ENCODE results near the gene CLTCL1. TPM values are rescaled to one million over a fixed set of nuclear protein-coding genes. Genes with fewer than 3 reads are reported as not detected.

The CLTCL1 gene
- total and polyA plus RNA-seq, 9 of the 15 experiments (the other 6 are each of a cell fraction or from before 2014, with no cell fraction given) = 1.1 to 11.7 (median 5.0) TPM

GRCh38 chr22:19290400-19291217 is 910 bp downstream of the CLTCL1 start (continued):
- TF ChIP-seq EZH2 (IDR thresholded peaks at IDR 0.05; ENCODE audit: borderline replicate concordance, low read depth, low read length) = peak; percentile 95; the same call in 1 of the 2 replicates
- no peak for TF ChIP-seq POLR3A (IDR thresholded peaks at IDR 0.05; ENCODE audit: borderline replicate concordance, extremely low read depth, insufficient read depth, insufficient read length)
- no peak for TF ChIP-seq ZNF143 (CRISPR knock-in tag; IDR thresholded peaks at IDR 0.05)
- no peak for TF ChIP-seq ILK (tag; IDR thresholded peaks at IDR 0.05; ENCODE audit: borderline replicate concordance, low read depth)
- TF ChIP-seq IFI16 (CRISPR knock-in tag; IDR thresholded peaks at IDR 0.05) = no peak
- no peak for TF ChIP-seq MAX (CRISPR knock-in tag; IDR thresholded peaks at IDR 0.05)
- no peak for TF ChIP-seq ZBED1 (IDR thresholded peaks at IDR 0.05)
- no peak for TF ChIP-seq NELFE (IDR thresholded peaks at IDR 0.05; ENCODE audit: insufficient read depth, insufficient read length)
- TF ChIP-seq ZNF436 (CRISPR knock-in tag; IDR thresholded peaks at IDR 0.05) = no peak
- no peak for TF ChIP-seq CREB3L1 (IDR thresholded peaks at IDR 0.05; ENCODE audit: borderline replicate concordance, low read depth)
- TF ChIP-seq SMAD4 (CRISPR knock-in tag; conservative IDR thresholded peaks at IDR 0.05) = no peak
- no peak for TF ChIP-seq HDAC1 (IDR thresholded peaks at IDR 0.05)
- no peak for TF ChIP-seq MAZ (CRISPR knock-in tag; conservative IDR thresholded peaks at IDR 0.05 in 1 of 2, IDR thresholded peaks at IDR 0.05 in 1 of 2)
- no peak for TF ChIP-seq PHF21A (IDR thresholded peaks at IDR 0.05; ENCODE audit: borderline replicate concordance, low read depth)
- TF ChIP-seq NR1H2 (CRISPR knock-in tag; IDR thresholded peaks at IDR 0.05) = no peak
- TF ChIP-seq ZNF232 (CRISPR knock-in tag; IDR thresholded peaks at IDR 0.05) = no peak
- no peak for TF ChIP-seq ZNF76 (CRISPR knock-in tag; IDR thresholded peaks at IDR 0.05; ENCODE audit: borderline replicate concordance)
- TF ChIP-seq RCOR1 (IDR thresholded peaks at IDR 0.05; ENCODE audit: borderline replicate concordance in 1 of 2, low read depth in 2 of 2, low read length in 2 of 2) = no peak
- TF ChIP-seq IRF2 (CRISPR knock-in tag; IDR thresholded peaks at IDR 0.05) = no peak
- TF ChIP-seq JUN (IDR thresholded peaks at IDR 0.05; ENCODE audit: borderline replicate concordance, low read depth, low read length) = no peak
- no peak for TF ChIP-seq JUN (CRISPR knock-in tag; IDR thresholded peaks at IDR 0.05; ENCODE audit: borderline replicate concordance)
- TF ChIP-seq HMG20B (CRISPR knock-in tag; IDR thresholded peaks at IDR 0.05) = no peak
- no peak for TF ChIP-seq TAL1 (IDR thresholded peaks at IDR 0.05)
- TF ChIP-seq CAMTA2 (CRISPR knock-in tag; conservative IDR thresholded peaks at IDR 0.05) = no peak
- TF ChIP-seq XRCC4 (IDR thresholded peaks at IDR 0.05; ENCODE audit: extremely low read depth, insufficient read depth, insufficient read length) = no peak
- no peak; the same call in 1 of the 2 replicates for TF ChIP-seq E2F4 (CRISPR knock-in tag; IDR thresholded peaks at IDR 0.05; ENCODE audit: low read depth)
- TF ChIP-seq MCM3 (IDR thresholded peaks at IDR 0.05) = no peak
- no peak for TF ChIP-seq ZNF282 (CRISPR knock-in tag; IDR thresholded peaks at IDR 0.05)
